Activated naive CD8-positive, alpha-beta T cell treated with anti-CD3 and anti-CD28 coated beads, Interleukin-2, amount 10 ng/mL, durations not matched to agents 7 days and 5 days (primary cell): ENCODE measurements around the gene DGUOK. TPM values are rescaled to one million over a fixed set of nuclear protein-coding genes. Genes with fewer than 3 reads are reported as not detected.

Experiments
- ATAC-seq: fragments of 150-1000 bp; cut with Tn5 transposase; one replicate; pipeline ENCODE4 v1.10.0; 2021; ENCODE audit warnings: low read depth, moderate library complexity
- POLR2A ChIA-PET: fragments of 350-600 bp; sonication (Branson Sonifier 250); formaldehyde crosslinking; loops from one replicate; lab custom pipeline; 2021; ENCODE audit warnings: antibody characterized with exemption; lab: Charles Lee
- DNase-seq: peaks from one replicate; pipeline ENCODE4 v3.0.0; 2021
- H3K27ac Mint-ChIP-seq: one replicate; pipeline ENCODE4 v1.8.0; 2022; ENCODE audit warnings: mild to moderate bottlenecking, mixed read lengths
- H3K27me3 Mint-ChIP-seq: one replicate; pipeline ENCODE4 v1.8.0; 2022; ENCODE audit warnings: mild to moderate bottlenecking, moderate library complexity, mixed read lengths
- H3K36me3 Mint-ChIP-seq: one replicate; pipeline ENCODE4 v1.8.0; 2021; ENCODE audit warnings: mild to moderate bottlenecking, mixed read lengths
- H3K4me1 Mint-ChIP-seq: one replicate; pipeline ENCODE4 v1.8.0; 2021; ENCODE audit warnings: mixed read lengths
- H3K4me3 Mint-ChIP-seq: one replicate; pipeline ENCODE4 v1.8.0; 2022; ENCODE audit warnings: mild to moderate bottlenecking, moderate library complexity, mixed read lengths
- H3K9me3 Mint-ChIP-seq: one replicate; pipeline ENCODE4 v1.8.0; 2021; ENCODE audit warnings: mixed read lengths
- total RNA-seq, 2 experiments: library from RNA; stranded (reverse); gene quantifications; one replicate each; pipeline ENCODE4 v1.2.3, GENCODE V29; 2021

The DGUOK gene
- total RNA-seq, 2 experiments from 2014 or later: 71.6 to 77.7 TPM

- Mint-ChIP-seq H3K27me3 (no peaks in the 10 kb centered on the region), H3K4me3 (no peak overlapping the region), H3K36me3 (no peaks in the 10 kb centered on the region), H3K9me3 (no peaks in the 10 kb centered on the region), H3K4me1 (peaks cover 23% of the 10 kb centered on the region), H3K27ac (no peak overlapping the region)
- ATAC-seq (no peak), DNase-seq (no peak)
- POLR2A ChIA-PET: no interaction called here
These were observed 7.8 kb upstream of the DGUOK start for GRCh38 chr2:73918856-73919255.

- no peaks in the 10 kb centered on the region for H3K9me3 Mint-ChIP-seq
- POLR2A ChIA-PET: interaction anchor here (0.9 kb wide), 1 partner anchor 13 kb away, joined by 3 read pairs; no protein-coding TSS in a partner anchor
These were observed 7.0 kb upstream of the DGUOK start for GRCh38 chr2:73919596-73920228.

GRCh38 chr2:73920577-73921545 is 5.8 kb upstream of the DGUOK start:
- DNase-seq (peak; percentile 53), ATAC-seq (peak; percentile 43)
- H3K27me3 Mint-ChIP-seq: no peaks in the 10 kb centered on the region
- H3K36me3 Mint-ChIP-seq: no peaks in the 10 kb centered on the region
- peaks cover 20% of the 10 kb centered on the region for H3K4me1 Mint-ChIP-seq
- no peak overlapping the region for H3K27ac Mint-ChIP-seq
- no peaks in the 10 kb centered on the region for H3K9me3 Mint-ChIP-seq
- POLR2A ChIA-PET: interaction anchor here (0.9 kb wide), 1 partner anchor 15 kb away, joined by 3 read pairs; no protein-coding TSS in a partner anchor
- no peak overlapping the region for H3K4me3 Mint-ChIP-seq

More at GRCh38 chr2:73919596-73920228, 7.0 kb upstream of the DGUOK start:
- ATAC-seq (no peak), DNase-seq (no peak)
- no peak overlapping the region for H3K4me3 Mint-ChIP-seq
- no peaks in the 10 kb centered on the region for H3K36me3 Mint-ChIP-seq
- H3K4me1 Mint-ChIP-seq: peaks cover 25% of the 10 kb centered on the region
- H3K27ac Mint-ChIP-seq: no peak overlapping the region
- no peaks in the 10 kb centered on the region for H3K27me3 Mint-ChIP-seq

- H3K4me3 Mint-ChIP-seq: no peak overlapping the region
- ATAC-seq (no peak), DNase-seq (no peak)
- no peaks in the 10 kb centered on the region for H3K27me3 Mint-ChIP-seq
- peaks cover 23% of the 10 kb centered on the region for H3K4me1 Mint-ChIP-seq
- H3K36me3 Mint-ChIP-seq: no peaks in the 10 kb centered on the region
- no peak overlapping the region for H3K27ac Mint-ChIP-seq
- POLR2A ChIA-PET: no interaction called here
- no peaks in the 10 kb centered on the region for H3K9me3 Mint-ChIP-seq
These were observed 5.1 kb upstream of the DGUOK start for GRCh38 chr2:73921581-73921980.

GRCh38 chr2:73922681-73923080 is 4.0 kb upstream of the DGUOK start:
- H3K27ac Mint-ChIP-seq: no peak overlapping the region
- H3K9me3 Mint-ChIP-seq: no peaks in the 10 kb centered on the region
- H3K4me1 Mint-ChIP-seq: peaks cover 20% of the 10 kb centered on the region
- no peaks in the 10 kb centered on the region for H3K36me3 Mint-ChIP-seq
- H3K4me3 Mint-ChIP-seq: peak overlapping the region; percentile 41
- ATAC-seq (no peak), DNase-seq (no peak)
- POLR2A ChIA-PET: interaction anchor here (0.8 kb wide), 1 partner anchor 94 kb away, joined by 3 read pairs; the partner anchor contains the start of gene STAMBP
- no peaks in the 10 kb centered on the region for H3K27me3 Mint-ChIP-seq

GRCh38 chr2:73925033-73925704 is 1.5 kb upstream of the DGUOK start:
- POLR2A ChIA-PET: no interaction called here
- DNase-seq: no peak
- peaks cover 43% of the 10 kb centered on the region for H3K4me1 Mint-ChIP-seq
- H3K27me3 Mint-ChIP-seq: no peaks in the 10 kb centered on the region
- no peak overlapping the region for H3K4me3 Mint-ChIP-seq
- H3K36me3 Mint-ChIP-seq: peaks cover 13% of the 10 kb centered on the region
- ATAC-seq: no peak
- no peak overlapping the region for H3K27ac Mint-ChIP-seq
- H3K9me3 Mint-ChIP-seq: no peaks in the 10 kb centered on the region

- Mint-ChIP-seq H3K4me3 (peak overlapping the region; percentile 90), H3K4me1 (peaks cover 45% of the 10 kb centered on the region), H3K36me3 (peaks cover 15% of the 10 kb centered on the region), H3K27me3 (no peaks in the 10 kb centered on the region), H3K27ac (peak overlapping the region; percentile 80), H3K9me3 (no peaks in the 10 kb centered on the region)
- ATAC-seq (no peak), DNase-seq (no peak)
- POLR2A ChIA-PET: interaction anchor here (1.2 kb wide), 1 partner anchor 194 kb away, joined by 8 read pairs; no protein-coding TSS in a partner anchor
These were observed 707 bp upstream of the DGUOK start for GRCh38 chr2:73925853-73926492.

GRCh38 chr2:73927344-73927743 is 664 bp downstream of the DGUOK start:
- POLR2A ChIA-PET: interaction anchor here (0.6 to 1.2 kb wide), 16 partner anchors 11 to 279 kb away, joined by 3 to 16 read pairs (median 6); partner anchors contain the start of genes MOB1A and STAMBP
- Mint-ChIP-seq H3K27me3 (no peaks in the 10 kb centered on the region), H3K36me3 (peaks cover 23% of the 10 kb centered on the region), H3K4me1 (peaks cover 58% of the 10 kb centered on the region), H3K9me3 (no peaks in the 10 kb centered on the region), H3K4me3 (peak overlapping the region; percentile 90), H3K27ac (peak overlapping the region; percentile 97)
- no peak for ATAC-seq
- DNase-seq: no peak

GRCh38 chr2:73928963-73929347 is 2.3 kb downstream of the DGUOK start:
- POLR2A ChIA-PET: no interaction called here
- ATAC-seq: no peak

GRCh38 chr2:73930386-73930785 is 3.7 kb downstream of the DGUOK start:
- Mint-ChIP-seq H3K4me3 (no peak overlapping the region), H3K27ac (no peak overlapping the region), H3K27me3 (no peaks in the 10 kb centered on the region), H3K36me3 (peaks cover 32% of the 10 kb centered on the region), H3K9me3 (no peaks in the 10 kb centered on the region), H3K4me1 (peaks cover 52% of the 10 kb centered on the region)
- POLR2A ChIA-PET: no interaction called here
- DNase-seq (no peak), ATAC-seq (no peak)

More at GRCh38 chr2:73928963-73929347, 2.3 kb downstream of the DGUOK start:
- no peak for DNase-seq
- Mint-ChIP-seq H3K27ac (peak overlapping the region; percentile 79), H3K27me3 (no peaks in the 10 kb centered on the region), H3K4me3 (peak overlapping the region; percentile 74), H3K36me3 (peaks cover 30% of the 10 kb centered on the region), H3K9me3 (no peaks in the 10 kb centered on the region), H3K4me1 (peaks cover 52% of the 10 kb centered on the region)

GRCh38 chr2:73931531-73932500 is 5.1 kb downstream of the DGUOK start:
- DNase-seq: no peak
- Mint-ChIP-seq H3K27me3 (no peaks in the 10 kb centered on the region), H3K27ac (peak overlapping the region; percentile 72), H3K9me3 (no peaks in the 10 kb centered on the region), H3K36me3 (peaks cover 34% of the 10 kb centered on the region), H3K4me3 (peak overlapping the region; percentile 48), H3K4me1 (peaks cover 55% of the 10 kb centered on the region)
- peak; percentile 53 for ATAC-seq
- POLR2A ChIA-PET: no interaction called here

- no peak for DNase-seq
- H3K4me1 Mint-ChIP-seq: peaks cover 62% of the 10 kb centered on the region
- H3K36me3 Mint-ChIP-seq: peaks cover 40% of the 10 kb centered on the region
- no peaks in the 10 kb centered on the region for H3K27me3 Mint-ChIP-seq
- no peak for ATAC-seq
- H3K27ac Mint-ChIP-seq: no peak overlapping the region
- no peaks in the 10 kb centered on the region for H3K9me3 Mint-ChIP-seq
- POLR2A ChIA-PET: no interaction called here
- no peak overlapping the region for H3K4me3 Mint-ChIP-seq
These were observed 6.5 kb downstream of the DGUOK start for GRCh38 chr2:73933194-73933593.
